Skeletal muscle satellite cell (primary cell): ENCODE measurements around the gene SLC35A1.
"Not testable (repeated sequence)": the region's sequence is repeated elsewhere in the genome, so short reads cannot be mapped to it uniquely, and the experiment has no call there.

Source experiments
- H3K27me3 ChIP-seq: 2 replicates; pipeline ENCODE4 v1.7.0; 2013; ENCODE audit warnings: low read length; ENCODE audit not compliant: control insufficient read depth, insufficient read depth
- H3K36me3 ChIP-seq: 2 replicates; pipeline ENCODE4 v1.7.0; 2013; ENCODE audit warnings: mild to moderate bottlenecking, control low read depth, low read length; ENCODE audit not compliant: insufficient read depth
- H3K4me1 ChIP-seq: 2 replicates; pipeline ENCODE4 v1.7.0; 2013; ENCODE audit warnings: low read length; ENCODE audit not compliant: control insufficient read depth, insufficient read depth
- H3K4me2 ChIP-seq: 2 replicates; pipeline ENCODE4 v1.7.0; 2013; ENCODE audit warnings: mild to moderate bottlenecking, low read length
- H3K4me3 ChIP-seq: 2 replicates; pipeline ENCODE4 v1.7.0; 2013; ENCODE audit warnings: low read length
- H3K9ac ChIP-seq: 2 replicates; pipeline ENCODE4 v1.7.0; 2013; ENCODE audit warnings: mild to moderate bottlenecking, low read depth, low read length, moderate library complexity
- H3K9me3 ChIP-seq: replicated peaks from 2 replicates; pipeline ENCODE4 v1.7.0; 2013; ENCODE audit warnings: mild to moderate bottlenecking, control low read depth, low read length

The SLC35A1 gene

GRCh38 chr6:87484491-87484890, 11.7 kb downstream of the SLC35A1 start:
- Histone ChIP-seq H3K4me2 (no peak overlapping the region), H3K27me3 (no peaks in the 10 kb centered on the region), H3K4me1 (no peaks in the 10 kb centered on the region), H3K9ac (no peak overlapping the region), H3K36me3 (peaks cover 3% of the 10 kb centered on the region), H3K4me3 (no peak overlapping the region), H3K9me3 (no peaks in the 10 kb centered on the region)

- H3K36me3 ChIP-seq: peaks cover 10% of the 10 kb centered on the region
- no peaks in the 10 kb centered on the region for H3K4me1 ChIP-seq
- H3K4me2 ChIP-seq: no peak overlapping the region
- no peaks in the 10 kb centered on the region for H3K9me3 ChIP-seq
- no peak overlapping the region for H3K9ac ChIP-seq
- H3K27me3 ChIP-seq: no peaks in the 10 kb centered on the region
- no peak overlapping the region for H3K4me3 ChIP-seq
Measured at GRCh38 chr6:87487555-87487954, 14.8 kb downstream of the SLC35A1 start.

- H3K9ac ChIP-seq, H3K4me1 ChIP-seq, H3K9me3 ChIP-seq, H3K4me2 ChIP-seq, H3K4me3 ChIP-seq, H3K27me3 ChIP-seq: not testable (repeated sequence)
- H3K36me3 ChIP-seq: peaks cover 15% of the 10 kb centered on the region
Measured at GRCh38 chr6:87489326-87489725, 16.6 kb downstream of the SLC35A1 start.

- H3K36me3 ChIP-seq: peaks cover 15% of the 10 kb centered on the region
- no peaks in the 10 kb centered on the region for H3K9me3 ChIP-seq
- H3K4me3 ChIP-seq: no peak overlapping the region
- H3K4me2 ChIP-seq: no peak overlapping the region
- no peaks in the 10 kb centered on the region for H3K27me3 ChIP-seq
- H3K9ac ChIP-seq: no peak overlapping the region
- no peaks in the 10 kb centered on the region for H3K4me1 ChIP-seq
Measured at GRCh38 chr6:87494761-87495422, 22.1 kb downstream of the SLC35A1 start.

GRCh38 chr6:87498048-87498447, 25.3 kb downstream of the SLC35A1 start:
- Histone ChIP-seq H3K4me1 (no peaks in the 10 kb centered on the region), H3K4me2 (no peak overlapping the region), H3K36me3 (peaks cover 23% of the 10 kb centered on the region)

GRCh38 chr6:87501809-87502572, 29.2 kb downstream of the SLC35A1 start:
- Histone ChIP-seq H3K4me2 (no peak overlapping the region), H3K9ac (no peak overlapping the region), H3K4me3 (no peak overlapping the region), H3K27me3 (no peaks in the 10 kb centered on the region), H3K9me3 (no peaks in the 10 kb centered on the region), H3K36me3 (peaks cover 40% of the 10 kb centered on the region), H3K4me1 (no peaks in the 10 kb centered on the region)

More at GRCh38 chr6:87498048-87498447, 25.3 kb downstream of the SLC35A1 start:
- H3K27me3 ChIP-seq: no peaks in the 10 kb centered on the region
- H3K9me3 ChIP-seq: no peaks in the 10 kb centered on the region
- no peak overlapping the region for H3K9ac ChIP-seq
- no peak overlapping the region for H3K4me3 ChIP-seq

DNA sequence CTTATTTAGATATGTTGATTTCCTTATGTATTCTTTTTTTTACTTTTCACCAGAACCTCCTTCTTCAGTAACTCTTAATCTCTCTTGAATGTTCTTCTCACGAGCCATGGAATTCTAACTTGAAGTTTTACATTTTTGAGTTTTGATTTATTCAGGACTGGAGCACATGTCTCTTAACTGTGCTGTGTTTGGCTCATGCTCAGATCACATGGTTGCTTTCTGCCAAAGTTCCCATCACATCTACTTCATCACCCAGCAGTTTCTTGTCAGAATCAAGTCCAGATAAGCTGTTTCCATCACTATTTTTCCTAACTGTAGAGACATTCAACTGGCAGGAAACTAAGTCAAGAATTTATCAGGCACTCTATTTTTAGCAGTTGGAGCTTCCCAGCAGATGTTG, 31.7 kb downstream of the SLC35A1 start:
- Histone ChIP-seq H3K9ac (no peak overlapping the region), H3K4me3 (no peak overlapping the region), H3K27me3 (no peaks in the 10 kb centered on the region), H3K4me2 (no peak overlapping the region), H3K36me3 (peaks cover 58% of the 10 kb centered on the region), H3K9me3 (no peaks in the 10 kb centered on the region), H3K4me1 (no peaks in the 10 kb centered on the region)

- Histone ChIP-seq H3K27me3 (no peaks in the 10 kb centered on the region), H3K9ac (no peak overlapping the region), H3K9me3 (no peaks in the 10 kb centered on the region)
Measured at GRCh38 chr6:87514831-87515230, 42.1 kb downstream of the SLC35A1 start.

DNA sequence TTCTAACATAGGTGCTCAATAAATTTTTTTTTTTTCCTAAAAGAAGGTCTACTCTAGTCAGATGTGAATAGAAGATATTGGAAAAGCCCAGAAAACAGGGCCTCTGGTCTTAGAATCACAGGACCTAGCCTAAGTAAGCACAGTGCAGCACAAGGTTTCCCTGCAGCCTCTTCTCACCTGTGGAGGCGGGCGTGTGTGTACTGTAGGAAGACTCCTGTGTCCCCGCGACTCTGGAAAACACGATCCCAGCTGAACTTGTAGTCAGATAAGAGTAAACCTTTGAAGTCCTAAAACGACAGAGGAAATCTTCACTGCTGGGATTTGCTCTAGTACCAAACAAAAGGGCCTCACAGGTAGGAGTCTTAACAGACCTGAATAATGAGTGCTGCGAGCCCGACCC, 45.7 kb downstream of the SLC35A1 start:
- H3K4me3 ChIP-seq: no peak overlapping the region
- H3K4me1 ChIP-seq: no peaks in the 10 kb centered on the region
- no peak overlapping the region for H3K4me2 ChIP-seq
- H3K9ac ChIP-seq: no peak overlapping the region
- peaks cover 64% of the 10 kb centered on the region for H3K36me3 ChIP-seq
- no peaks in the 10 kb centered on the region for H3K9me3 ChIP-seq
- H3K27me3 ChIP-seq: no peaks in the 10 kb centered on the region

More at GRCh38 chr6:87514831-87515230, 42.1 kb downstream of the SLC35A1 start:
- H3K4me1 ChIP-seq: no peaks in the 10 kb centered on the region
- H3K36me3 ChIP-seq: peaks cover 77% of the 10 kb centered on the region
- no peak overlapping the region for H3K4me3 ChIP-seq
- no peak overlapping the region for H3K4me2 ChIP-seq

GRCh38 chr6:87522686-87523085, 49.9 kb downstream of the SLC35A1 start:
- Histone ChIP-seq H3K9me3 (no peaks in the 10 kb centered on the region), H3K4me2 (no peak overlapping the region), H3K36me3 (peaks cover 45% of the 10 kb centered on the region), H3K9ac (no peak overlapping the region), H3K27me3 (no peaks in the 10 kb centered on the region), H3K4me1 (no peaks in the 10 kb centered on the region), H3K4me3 (no peak overlapping the region)

- H3K9me3 ChIP-seq: no peaks in the 10 kb centered on the region
- no peaks in the 10 kb centered on the region for H3K4me1 ChIP-seq
- H3K9ac ChIP-seq: no peak overlapping the region
- no peak overlapping the region for H3K4me2 ChIP-seq
- H3K27me3 ChIP-seq: no peaks in the 10 kb centered on the region
- H3K36me3 ChIP-seq: peaks cover 27% of the 10 kb centered on the region
- H3K4me3 ChIP-seq: no peak overlapping the region
Measured at GRCh38 chr6:87529221-87529620, 56.4 kb downstream of the SLC35A1 start.
